Pons (tissue), 1 donor: ENCODE results near the gene RBM14.
A peak's percentile ranks its signal among the peaks of the same experiment; 100 is the strongest.
"Not testable (repeated sequence)": the region's sequence is repeated elsewhere in the genome, so short reads cannot be mapped to it uniquely, and the experiment has no call there.

Experiments used
- DNase-seq: peaks from one replicate; pipeline ENCODE4 v3.0.0-alpha.2; 2016; ENCODE audit warnings: low spot score

Gene RBM14, protein sequence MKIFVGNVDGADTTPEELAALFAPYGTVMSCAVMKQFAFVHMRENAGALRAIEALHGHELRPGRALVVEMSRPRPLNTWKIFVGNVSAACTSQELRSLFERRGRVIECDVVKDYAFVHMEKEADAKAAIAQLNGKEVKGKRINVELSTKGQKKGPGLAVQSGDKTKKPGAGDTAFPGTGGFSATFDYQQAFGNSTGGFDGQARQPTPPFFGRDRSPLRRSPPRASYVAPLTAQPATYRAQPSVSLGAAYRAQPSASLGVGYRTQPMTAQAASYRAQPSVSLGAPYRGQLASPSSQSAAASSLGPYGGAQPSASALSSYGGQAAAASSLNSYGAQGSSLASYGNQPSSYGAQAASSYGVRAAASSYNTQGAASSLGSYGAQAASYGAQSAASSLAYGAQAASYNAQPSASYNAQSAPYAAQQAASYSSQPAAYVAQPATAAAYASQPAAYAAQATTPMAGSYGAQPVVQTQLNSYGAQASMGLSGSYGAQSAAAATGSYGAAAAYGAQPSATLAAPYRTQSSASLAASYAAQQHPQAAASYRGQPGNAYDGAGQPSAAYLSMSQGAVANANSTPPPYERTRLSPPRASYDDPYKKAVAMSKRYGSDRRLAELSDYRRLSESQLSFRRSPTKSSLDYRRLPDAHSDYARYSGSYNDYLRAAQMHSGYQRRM

DNA sequence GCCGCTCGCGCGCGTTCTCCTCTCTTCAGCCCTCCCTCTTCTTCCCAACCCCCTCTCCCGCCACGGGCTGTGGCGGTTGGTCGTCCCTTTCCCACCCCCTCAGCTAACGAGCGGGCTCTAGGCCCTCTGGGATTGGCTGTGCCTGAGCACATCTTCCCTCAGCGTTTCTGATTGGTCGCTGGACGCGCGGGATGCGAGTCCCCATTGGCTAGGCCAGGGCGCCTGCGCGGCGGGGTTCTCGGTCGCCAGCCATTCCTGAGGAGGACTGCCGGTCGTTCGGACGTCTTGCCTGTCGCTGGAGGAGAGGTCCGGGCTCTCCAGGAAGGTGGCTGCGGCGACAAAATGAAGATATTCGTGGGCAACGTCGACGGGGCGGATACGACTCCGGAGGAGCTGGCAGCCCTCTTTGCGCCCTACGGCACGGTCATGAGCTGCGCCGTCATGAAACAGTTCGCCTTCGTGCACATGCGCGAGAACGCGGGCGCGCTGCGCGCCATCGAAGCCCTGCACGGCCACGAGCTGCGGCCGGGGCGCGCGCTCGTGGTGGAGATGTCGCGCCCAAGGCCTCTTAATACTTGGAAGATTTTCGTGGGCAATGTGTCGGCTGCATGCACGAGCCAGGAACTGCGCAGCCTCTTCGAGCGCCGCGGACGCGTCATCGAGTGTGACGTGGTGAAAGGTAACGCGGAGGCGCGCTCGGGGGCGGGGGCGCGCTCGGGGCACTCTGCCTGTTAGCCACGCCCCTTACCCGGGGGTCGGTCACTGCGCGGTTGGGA is at the start of gene RBM14:
Gene RBM14, plus strand, starts transcription at position 252 of the 776 bp plus-strand sequence. Its CDS starts 91 bp downstream, at position 343.
- DNase-seq: peak; percentile 99

DNA sequence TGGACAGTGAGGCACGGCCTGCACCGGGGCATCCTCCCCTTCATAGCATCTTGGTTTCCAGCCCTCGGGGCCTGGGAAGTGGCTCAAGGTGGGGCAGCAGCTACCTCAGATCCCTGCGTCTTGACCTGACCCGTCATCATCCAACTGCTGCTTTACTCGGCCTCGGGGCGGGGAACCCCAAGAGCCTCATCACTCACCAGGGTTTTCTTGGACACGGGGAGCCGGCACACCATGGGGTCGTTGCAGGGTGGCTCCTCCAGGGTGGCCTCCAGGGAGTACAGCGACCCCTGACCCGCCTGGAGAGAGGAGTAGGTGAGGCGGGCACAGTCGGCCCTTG is 48.7 kb upstream of the RBM14 start:
- no peak for DNase-seq

DNA sequence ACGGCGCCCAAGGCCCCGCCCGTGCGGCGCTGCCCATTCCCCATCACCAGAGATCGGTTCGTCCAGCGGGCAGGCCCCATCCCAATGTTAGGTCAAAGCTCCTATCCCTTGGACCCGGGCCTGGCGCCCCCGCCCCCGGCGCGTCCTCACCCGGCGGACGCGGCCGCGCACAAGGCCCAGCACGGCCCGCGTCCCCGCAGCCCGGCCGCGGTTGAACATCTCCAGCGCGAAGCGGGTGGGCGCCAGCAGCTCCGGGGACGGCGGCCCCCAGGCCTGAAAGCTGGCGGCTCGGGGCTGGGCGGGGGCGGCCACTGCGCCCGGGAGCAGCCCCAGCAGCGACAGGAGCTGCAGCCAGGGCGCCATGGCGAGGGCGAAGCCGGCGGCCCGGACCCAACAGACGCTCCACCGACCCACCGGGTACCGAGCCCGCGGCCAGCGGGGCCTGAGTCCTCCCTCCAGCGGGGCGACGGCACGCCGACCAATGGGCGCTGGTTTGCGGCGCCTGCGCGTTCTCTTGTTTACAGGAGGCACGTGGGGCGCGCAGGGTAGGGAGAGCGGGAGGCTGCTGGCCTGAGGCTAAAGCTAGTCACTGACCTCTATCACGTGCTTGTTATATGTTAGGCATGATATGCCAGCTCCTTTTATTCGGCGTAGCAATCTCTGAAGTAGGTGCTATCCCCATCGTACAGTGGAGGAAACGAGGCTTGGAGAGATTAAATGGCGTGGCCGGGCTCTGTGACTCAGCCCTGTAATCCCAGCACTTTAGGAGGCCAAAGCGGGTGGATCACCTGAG is 48.1 kb upstream of the RBM14 start, which contains the start of gene CTSF:
Gene CTSF, minus strand, starts transcription at position 483 of the 793 bp plus-strand sequence. Its CDS starts 120 bp downstream, at position 363.
- DNase-seq: peak; percentile 85

DNA sequence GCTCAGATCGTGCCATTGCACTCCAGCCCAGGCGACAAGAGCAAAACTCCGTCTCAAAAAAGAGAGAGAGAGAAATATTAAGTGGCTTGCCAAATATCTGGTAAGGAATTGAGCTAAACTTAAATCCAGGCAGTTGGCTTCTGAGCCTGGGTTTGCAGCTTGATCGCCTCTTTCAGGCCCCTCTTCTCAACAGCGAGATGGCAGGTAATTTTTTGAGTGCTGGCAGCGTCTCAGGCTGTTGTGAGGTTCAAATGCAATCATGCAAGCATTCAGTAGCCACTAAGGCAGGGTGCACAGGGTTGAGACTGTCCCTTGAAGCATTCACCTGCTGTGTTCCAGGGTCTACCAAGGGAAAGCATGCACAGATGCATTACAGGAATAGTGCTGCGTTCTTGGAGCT is 47.4 kb upstream of the RBM14 start:
- DNase-seq: no peak

DNA sequence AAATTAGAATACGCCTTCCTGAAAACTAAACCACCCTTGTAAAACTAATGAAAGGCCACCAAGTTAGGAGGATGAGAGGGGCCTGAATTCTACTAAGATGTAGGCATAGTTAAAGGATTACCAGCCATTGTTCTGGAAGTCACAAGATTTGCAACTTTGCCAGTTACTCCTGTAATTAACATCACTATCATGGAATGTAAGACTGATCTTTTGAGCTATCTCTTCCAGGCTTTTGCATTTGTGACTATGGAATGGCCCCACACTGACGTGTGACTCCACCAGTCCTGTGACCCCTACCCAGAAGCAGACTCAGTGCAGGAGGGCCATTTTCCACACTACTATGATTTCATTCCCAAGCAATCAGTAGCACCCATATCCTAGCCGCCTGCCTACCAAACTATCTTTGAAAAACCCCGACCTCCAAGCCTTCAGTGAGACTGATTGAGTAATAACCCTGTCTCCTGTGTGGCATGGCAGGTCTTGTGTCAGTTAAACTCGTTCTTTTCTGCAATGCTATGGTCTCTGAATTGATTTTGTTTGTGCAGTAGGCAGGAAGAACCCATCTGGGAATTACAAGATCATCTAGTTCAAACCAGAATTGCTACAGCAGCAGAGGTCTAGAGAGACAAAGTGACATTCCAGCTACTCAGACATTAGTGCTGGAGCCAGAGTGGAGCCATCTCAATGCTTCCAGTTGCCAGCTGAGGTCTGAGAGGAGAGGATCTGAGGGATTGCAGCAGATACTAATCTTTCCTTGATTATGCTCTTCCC is 46.2 kb upstream of the RBM14 start:
- DNase-seq: no peak

DNA sequence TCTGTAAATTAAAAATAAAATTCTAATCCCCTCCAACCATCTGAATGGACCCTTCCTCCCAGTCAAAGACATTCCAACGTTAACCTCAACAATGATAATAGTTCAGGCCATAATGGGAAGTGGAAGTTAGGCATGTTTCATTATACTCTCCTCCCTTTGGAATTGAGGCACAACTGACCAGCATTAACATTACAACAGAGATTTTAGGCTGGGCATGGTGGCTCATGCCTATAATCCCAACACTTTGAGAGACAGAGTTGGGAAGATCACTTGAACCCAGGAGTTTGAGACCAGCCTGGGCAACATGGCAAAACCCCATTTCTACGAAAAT is 45.6 kb upstream of the RBM14 start:
- DNase-seq: no peak

DNA sequence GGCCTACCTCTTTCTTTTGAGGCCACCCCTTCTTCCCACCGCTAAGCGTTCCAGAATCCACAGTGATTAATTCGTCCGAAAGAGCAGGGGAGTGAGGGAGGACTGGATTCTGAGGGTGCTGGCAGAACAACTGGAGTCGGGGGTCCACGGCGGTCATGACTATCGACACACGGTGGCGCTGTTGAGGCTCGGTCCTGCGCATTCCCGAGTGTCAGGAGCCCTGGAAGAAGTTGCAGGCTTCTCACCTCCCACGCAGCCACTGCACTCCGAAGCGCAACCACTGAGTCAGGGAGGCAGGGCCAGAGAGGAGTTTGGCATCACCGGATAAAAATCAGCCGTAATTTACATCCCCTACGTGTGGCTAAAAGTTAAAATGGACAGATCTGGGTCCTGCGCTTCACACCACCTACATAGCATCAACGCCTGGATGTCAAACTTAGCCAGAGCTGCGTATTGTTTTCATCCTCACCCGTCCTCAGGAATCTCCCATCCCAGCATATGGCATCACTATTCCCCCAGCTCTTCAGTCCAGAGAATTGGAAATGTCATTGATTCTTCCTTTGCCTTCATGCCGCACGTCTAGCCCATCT is 37.3 kb upstream of the RBM14 start:
- DNase-seq: peak; percentile 34

DNA sequence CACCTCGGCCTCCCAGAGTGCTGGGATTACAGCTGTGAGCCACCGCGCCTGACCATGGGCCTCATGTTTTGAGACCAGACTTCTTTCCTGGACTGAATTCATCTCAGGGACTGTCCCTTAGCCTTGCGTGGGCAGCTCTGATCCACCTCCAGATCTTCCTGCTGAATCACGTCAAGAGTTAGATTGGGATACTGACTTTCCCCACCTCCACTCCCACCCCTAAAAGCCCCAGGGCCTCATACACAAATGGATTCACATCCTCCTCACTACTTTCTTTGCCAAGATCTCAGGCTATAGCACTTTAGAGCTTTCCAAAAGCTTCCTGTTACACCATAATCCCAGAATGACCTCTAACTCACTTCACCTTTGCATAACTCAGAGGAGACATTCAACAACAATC is 35.6 kb upstream of the RBM14 start:
- DNase-seq: no peak

DNA sequence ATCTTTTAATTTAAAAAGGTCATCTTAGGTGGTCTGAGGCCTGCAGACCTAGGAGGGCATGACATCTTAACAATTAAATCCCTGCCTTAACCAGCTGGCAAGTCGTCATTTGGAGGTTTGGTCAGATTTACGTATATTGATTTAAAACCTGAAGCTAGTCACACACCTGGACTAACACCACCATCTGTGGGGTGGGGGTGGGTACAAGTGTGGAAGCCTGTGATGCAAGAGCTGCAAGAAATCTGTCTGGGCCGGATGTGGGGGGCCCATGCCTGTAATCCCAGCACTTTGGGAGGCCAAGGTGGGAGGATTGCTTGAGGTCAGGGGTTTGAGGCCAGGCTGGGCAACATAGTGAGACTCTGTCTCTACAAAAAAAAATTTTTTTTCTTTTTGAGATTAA is 35.2 kb upstream of the RBM14 start:
- DNase-seq: no peak

DNA sequence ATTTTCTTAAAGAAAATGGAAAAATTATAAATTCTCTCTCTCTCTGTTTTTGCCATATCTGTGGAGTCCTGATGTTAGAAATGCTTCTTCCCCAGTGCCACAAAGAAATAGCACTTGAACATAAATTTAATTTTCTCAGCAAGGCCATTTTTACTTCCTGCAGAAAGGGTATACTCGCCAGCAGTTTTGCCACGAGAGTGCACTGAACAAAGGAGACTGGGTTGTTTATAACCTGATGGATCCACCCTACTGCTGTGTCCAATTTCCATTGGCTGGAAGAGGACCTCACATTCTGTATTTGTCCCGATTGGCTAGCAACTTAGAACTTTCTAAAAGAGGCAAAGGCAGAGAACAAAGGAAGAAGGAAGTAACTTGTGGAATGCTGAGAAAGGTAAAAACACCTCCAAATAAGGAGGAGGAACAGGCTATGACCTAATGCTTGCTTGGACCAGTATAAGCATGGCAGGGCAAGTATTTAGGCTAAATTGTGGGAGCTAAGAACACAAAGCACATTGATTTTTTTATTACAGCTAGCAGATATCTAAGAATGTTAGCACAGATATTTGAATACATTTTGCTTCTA is 33.8 kb upstream of the RBM14 start:
- DNase-seq: not testable (repeated sequence)

DNA sequence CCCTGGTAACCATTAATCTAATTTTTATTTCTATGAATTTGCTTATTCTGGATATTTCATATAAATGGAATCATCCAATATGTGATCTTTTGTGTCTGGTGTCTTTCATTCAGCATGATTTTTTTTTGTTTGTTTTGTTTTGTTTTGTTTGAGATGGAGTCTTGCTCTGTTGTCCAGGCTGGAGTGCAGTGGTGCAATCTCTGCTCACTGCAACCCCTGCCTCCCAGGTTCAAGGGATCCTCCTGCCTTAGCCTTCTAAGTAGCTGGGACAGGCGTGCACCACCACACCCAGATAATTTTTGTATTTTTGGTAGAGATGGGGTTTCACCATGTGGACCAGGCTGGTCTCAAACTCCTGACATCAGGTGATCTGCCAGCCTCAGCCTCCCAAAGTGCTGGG is 31.0 kb upstream of the RBM14 start:
- not testable (repeated sequence) for DNase-seq

DNA sequence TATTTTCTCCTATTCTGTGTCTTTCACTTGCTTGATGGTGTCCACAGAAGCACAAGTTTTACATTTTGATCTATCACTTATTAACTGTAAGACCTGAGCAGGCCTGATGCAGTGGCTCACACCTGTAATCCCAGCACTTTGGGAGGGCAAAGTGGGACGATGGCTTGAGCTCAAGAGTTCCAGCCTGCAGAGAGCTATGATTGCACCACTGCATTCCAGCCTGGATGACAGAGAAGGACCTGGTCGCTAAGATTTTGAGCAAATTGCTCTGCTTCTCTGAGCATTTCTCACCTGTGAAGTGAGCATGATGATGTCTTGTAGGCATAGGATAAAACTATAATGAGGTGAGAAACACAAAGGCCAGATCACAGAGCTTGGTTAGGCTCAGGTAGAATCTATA is 30.3 kb upstream of the RBM14 start:
- DNase-seq: no peak

DNA sequence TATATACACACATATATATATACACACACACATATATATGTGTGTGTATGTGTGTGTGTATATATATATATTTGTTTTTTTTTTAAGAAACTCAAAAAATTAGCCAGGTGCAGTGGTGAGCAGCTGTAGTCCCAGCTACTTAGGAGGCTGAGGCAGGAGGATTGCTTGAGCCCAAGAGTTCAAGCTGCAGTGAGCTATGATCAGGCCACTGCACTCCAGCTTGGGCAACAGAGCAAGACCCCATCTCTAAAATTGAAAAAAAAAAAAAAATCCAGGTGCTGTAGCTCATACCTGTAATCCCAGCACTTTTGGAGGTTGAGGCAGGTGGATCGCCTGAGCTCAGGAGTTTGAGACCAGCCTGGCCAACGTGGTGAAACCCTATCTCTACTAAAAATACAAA is 27.1 kb upstream of the RBM14 start:
- not testable (repeated sequence) for DNase-seq

DNA sequence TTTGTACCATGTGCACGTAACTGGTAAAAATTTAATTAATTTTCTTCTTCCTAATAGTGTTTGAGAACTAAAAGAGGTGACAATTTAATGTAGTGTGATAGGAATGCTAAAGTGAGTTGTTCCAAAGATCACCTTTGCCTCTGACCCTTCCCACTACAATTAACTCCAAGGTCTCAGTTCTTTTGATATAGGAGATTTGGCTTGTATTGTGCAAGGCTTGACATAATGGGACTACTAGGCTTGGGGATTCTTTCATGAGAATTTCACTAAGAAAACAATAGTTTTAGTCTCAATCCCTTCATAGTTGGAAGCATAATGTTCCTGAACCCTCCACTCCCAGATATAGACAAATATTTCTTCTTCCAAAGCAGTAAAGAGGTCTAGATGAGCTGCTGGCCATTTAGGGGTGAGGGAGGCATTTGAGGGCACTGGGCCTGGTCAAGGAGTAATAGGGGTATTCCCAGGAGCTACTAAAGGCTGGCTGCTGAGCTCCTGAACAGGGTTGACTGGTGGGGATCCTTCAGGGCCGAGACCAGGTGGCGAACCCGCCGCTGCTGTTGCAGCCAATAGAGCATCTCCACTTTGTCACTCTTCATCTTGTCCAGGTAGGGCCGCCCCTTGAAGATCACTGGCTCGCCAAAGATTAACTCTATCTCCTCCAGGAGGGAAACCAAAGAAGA is 26.3 kb upstream of the RBM14 start:
- no peak for DNase-seq

DNA sequence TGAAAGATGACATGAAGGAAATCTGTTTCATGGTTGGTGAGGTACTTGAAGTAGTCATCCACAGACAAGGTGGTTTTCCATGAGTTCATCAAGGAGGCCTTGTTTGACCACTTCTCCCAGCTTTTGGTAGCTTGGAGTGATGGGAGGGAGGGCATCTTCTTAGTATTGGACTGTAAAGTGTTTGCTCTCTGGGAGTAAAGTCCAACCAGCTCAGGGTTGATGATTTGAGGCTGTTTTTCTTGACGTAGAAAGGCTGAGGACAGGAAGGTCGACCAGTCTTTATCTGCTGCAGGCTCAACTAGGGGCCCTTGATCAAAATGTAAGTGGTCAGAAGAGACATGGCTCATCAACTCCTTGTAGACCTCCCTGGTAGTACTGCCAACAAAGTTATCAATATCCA is 25.3 kb upstream of the RBM14 start:
- no peak for DNase-seq

DNA sequence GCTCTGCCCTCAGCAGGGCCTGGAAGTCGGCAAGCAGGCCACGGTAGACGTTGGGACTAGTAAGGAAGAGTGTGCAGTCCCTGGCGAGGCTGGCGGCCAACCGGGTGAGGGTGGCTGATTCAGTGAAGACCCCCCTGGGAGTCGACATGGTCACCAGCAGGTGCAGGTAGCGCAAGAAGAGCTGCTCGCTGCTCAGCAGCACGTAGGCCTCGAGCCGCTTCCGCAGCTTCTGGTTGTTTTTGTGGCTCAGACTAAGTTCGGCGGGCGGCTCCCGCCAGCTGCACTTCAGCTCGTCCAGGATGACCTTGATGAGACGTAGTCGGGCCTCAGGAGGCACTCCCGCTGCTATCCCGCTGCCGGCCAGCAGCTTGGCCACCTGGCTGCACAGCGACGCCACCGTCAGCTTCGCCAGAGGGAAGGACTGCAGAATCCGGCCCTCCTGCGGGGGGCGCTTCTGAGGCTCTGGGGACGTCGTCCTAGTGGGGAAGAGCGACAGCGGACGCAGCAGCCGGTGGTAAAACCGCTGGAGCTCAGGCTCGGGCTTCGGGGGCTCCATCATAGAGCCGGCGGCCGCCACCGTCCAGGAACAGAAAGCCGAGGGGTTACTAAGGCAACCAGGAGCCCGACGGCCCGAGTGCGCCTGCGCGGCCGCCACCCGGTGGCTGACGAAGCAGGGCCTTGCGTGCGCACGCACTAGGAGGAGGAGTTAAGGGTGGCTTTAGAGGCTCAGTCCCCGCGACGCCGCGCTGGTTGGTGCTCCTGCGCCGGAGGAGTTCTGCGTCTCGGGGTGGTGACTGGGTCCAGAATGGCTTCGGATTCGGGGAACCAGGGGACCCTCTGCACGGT is 23.8 kb upstream of the RBM14 start, which contains the start of the genes CCDC87 and CCS:
Gene CCDC87, minus strand, starts transcription at position 607 of the 846 bp plus-strand sequence. Its CDS starts 48 bp downstream, at position 559.
Gene CCS, plus strand, starts transcription at position 729 of the 846 bp plus-strand sequence. Its CDS starts 77 bp downstream, at position 806.
- DNase-seq: peak; percentile 95

DNA sequence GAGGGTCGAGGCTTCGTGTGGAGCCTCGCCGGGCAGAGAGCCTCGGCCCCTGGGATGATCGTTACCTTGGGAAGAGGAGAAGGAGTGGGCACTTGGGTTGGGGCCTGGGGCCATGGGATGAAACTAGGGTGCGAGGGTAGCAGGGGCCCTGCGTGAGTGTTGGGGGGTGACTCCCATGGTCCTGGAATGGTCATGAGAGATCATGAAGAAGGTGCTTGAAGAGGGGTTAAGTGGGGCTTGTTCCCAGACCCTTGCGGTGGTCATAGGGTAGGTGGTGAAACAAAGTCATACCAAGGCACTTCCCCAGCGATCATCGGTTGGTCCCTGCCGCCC is 23.2 kb upstream of the RBM14 start:
- no peak for DNase-seq

DNA sequence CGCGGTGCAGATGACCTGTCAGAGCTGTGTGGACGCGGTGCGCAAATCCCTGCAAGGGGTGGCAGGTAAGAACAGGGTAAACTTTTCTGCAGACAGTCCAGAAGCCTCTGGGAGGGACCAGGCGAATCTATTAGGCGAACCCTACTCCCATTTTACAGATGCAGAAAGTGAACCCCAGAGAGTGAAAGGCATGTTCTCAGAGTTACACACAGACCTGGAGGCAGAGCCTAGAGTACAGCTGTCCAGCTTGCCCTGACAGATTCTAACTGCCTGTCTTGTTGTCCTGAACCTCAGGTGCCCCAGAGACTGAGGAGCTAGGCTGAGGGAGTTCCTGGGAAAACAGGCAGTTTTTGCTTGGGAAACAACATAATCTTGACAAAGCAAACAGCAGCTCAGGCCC is 22.8 kb upstream of the RBM14 start:
- no peak for DNase-seq
